Thyroid gland (tissue), 4 donors: ENCODE results near the gene RNF4. TPM values are rescaled to one million over a fixed set of nuclear protein-coding genes. Genes with fewer than 3 reads are reported as not detected.

ENCODE experiments used
- DNase-seq, 2 donors: peaks; one replicate each; pipeline ENCODE4 v3.0.0-alpha.2; 2019
- H3K27ac ChIP-seq, 3 donors: fragments of 200-600 bp; sonication (generic); 1 replicate in 2 of 3; 2 replicates in 1 of 3; pipeline ENCODE4 v1.5.1; 2016 to 2019; ENCODE audit warnings: mild to moderate bottlenecking in 1 of 3, moderate library complexity in 1 of 3
- H3K27me3 ChIP-seq: fragments of 200-600 bp; sonication (generic); one replicate; pipeline ENCODE4 v1.5.1; 2019
- H3K36me3 ChIP-seq, 2 donors: fragments of 200-600 bp; sonication (generic); one replicate each; pipeline ENCODE4 v1.5.1; 2016 to 2019
- H3K4me1 ChIP-seq, 2 donors: fragments of 200-600 bp; sonication (generic); one replicate each; pipeline ENCODE4 v1.5.1; 2017 to 2019
- H3K4me3 ChIP-seq, 3 donors: fragments of 200-600 bp; sonication (generic); replicated peaks in 1 of 3; 1 replicate in 2 of 3; 2 replicates in 1 of 3; pipeline ENCODE4 v1.5.1; 2016; ENCODE audit warnings: mild to moderate bottlenecking in 1 of 3
- H3K9me3 ChIP-seq: fragments of 200-600 bp; sonication (generic); one replicate; pipeline ENCODE4 v1.5.1; 2017
- CTCF ChIP-seq, 6 experiments: fragments of 200-600 bp in 3 of 6; fragments of 450-650 bp in 3 of 6; sonication (generic) in 3 of 6; IDR thresholded peaks; one replicate each; pipeline ENCODE4 v1.5.1; 2016 to 2019; ENCODE audit warnings: antibody characterized with exemption in 6 of 6, mild to moderate bottlenecking in 2 of 6, inconsistent platforms in 1 of 6, moderate library complexity in 1 of 6
- POLR2A ChIP-seq, 2 donors: fragments of 450-650 bp; IDR thresholded peaks; one replicate each; pipeline ENCODE4 v1.6.1; 2017; ENCODE audit warnings: antibody characterized with exemption in 2 of 2, mild to moderate bottlenecking in 2 of 2, moderate library complexity in 1 of 2
- WGBS, 2 donors: methylation state at CpG; one replicate each; pipeline ENCODE4 v1.1.5; 2017; 5-methylcytosine and 5-hydroxymethylcytosine counted together
- intact Hi-C: fragments of 100-400 bp; cut with DNase I; formaldehyde crosslinking; loops from one replicate; pipeline ENCODE4 v1.15.1; 2023
- total RNA-seq, 4 donors: library from RNA; depleted of rRNA; stranded (reverse); fragments of >200 nt; gene quantifications; one replicate each; pipeline ENCODE4 v1.2.3, GENCODE V29; 2016

The RNF4 gene
- total RNA-seq = 10 to 100 TPM; 32.8 to 52.0 (median 43.0) TPM

- Histone ChIP-seq H3K4me1 (peaks cover 19 to 22% of the 10 kb centered on the region in 2 donors), H3K27ac (peak within 1 kb of the TSS; percentile 80 to 87 (median 82)), H3K9me3 (no peaks in the 10 kb centered on the region), H3K4me3 (peak within 1 kb of the TSS; percentile 73 to 96 (median 83)), H3K27me3 (no peaks in the 10 kb centered on the region), H3K36me3 (no peaks in the 10 kb centered on the region)
- intact Hi-C loops = no loop called here
- peak in 1 of 2 donors; percentile 76 for TF ChIP-seq POLR2A (IDR thresholded peaks at IDR 0.05)
- no peak for TF ChIP-seq CTCF (IDR thresholded peaks at IDR 0.05)
- WGBS, 2 donors = 1% methylated on average over 49 to 68 of the region's 74 CpGs
- DNase-seq = peak; percentile 97 to 98
Measured at GRCh38 chr4:2468456-2469191, at the start of gene RNF4. Gene RNF4 (plus strand): TSS chr4:2469106. CDS start chr4:2490494, 21,388 bp downstream.

- Histone ChIP-seq H3K9me3 (no peaks in the 10 kb centered on the region), H3K4me1 (peaks cover 4 to 22% of the 10 kb centered on the region in 2 donors), H3K27me3 (no peaks in the 10 kb centered on the region), H3K27ac (no peak overlapping the region), H3K36me3 (no peaks in the 10 kb centered on the region), H3K4me3 (peak overlapping the region in 1 of 3 donors; percentile 43)
- 64 to 66% methylated on average over 9 of the region's 9 CpGs for WGBS, 2 donors
- intact Hi-C loops = loop anchor here (5.0 to 10.0 kb wide), 3 partner anchors 117 to 195 kb away; partner anchors contain the start of genes FAM193A and MXD4
- DNase-seq = no peak
- TF ChIP-seq POLR2A (IDR thresholded peaks at IDR 0.05) (no peak), CTCF (IDR thresholded peaks at IDR 0.05) (no peak)
Measured at GRCh38 chr4:2419814-2420213, 49.1 kb upstream of the RNF4 start.

- TF ChIP-seq CTCF (IDR thresholded peaks at IDR 0.05) = no peak
- no peak for TF ChIP-seq POLR2A (IDR thresholded peaks at IDR 0.05)
- Histone ChIP-seq H3K27me3 (no peaks in the 10 kb centered on the region), H3K9me3 (no peaks in the 10 kb centered on the region), H3K4me3 (no peak overlapping the region), H3K4me1 (peaks cover 4 to 14% of the 10 kb centered on the region in 2 donors), H3K27ac (no peak overlapping the region), H3K36me3 (no peaks in the 10 kb centered on the region)
- intact Hi-C loops = loop anchor here (10.0 kb wide), 1 partner anchor 197 kb away; no protein-coding TSS in a partner anchor
- DNase-seq = no peak
- WGBS, 2 donors = 84 to 91% methylated on average over 6 of the region's 6 CpGs
Measured at GRCh38 chr4:2421928-2422327, 47.0 kb upstream of the RNF4 start.

GRCh38 chr4:2423066-2423465 lies 45.8 kb upstream of the RNF4 start:
- Histone ChIP-seq H3K27ac (no peak overlapping the region), H3K4me3 (no peak overlapping the region), H3K9me3 (no peaks in the 10 kb centered on the region), H3K4me1 (peaks cover 4 to 9% of the 10 kb centered on the region in 2 donors), H3K27me3 (no peaks in the 10 kb centered on the region), H3K36me3 (no peaks in the 10 kb centered on the region)
- intact Hi-C loops = loop anchor here (10.0 kb wide), 1 partner anchor 198 kb away; no protein-coding TSS in a partner anchor
- no peak for DNase-seq
- no peak for TF ChIP-seq POLR2A (IDR thresholded peaks at IDR 0.05)
- TF ChIP-seq CTCF (IDR thresholded peaks at IDR 0.05) = no peak
- 40 to 100% methylated on average over 1 of the region's 4 CpGs for WGBS, 2 donors

- no peaks in the 10 kb centered on the region for H3K9me3 ChIP-seq
- WGBS, 2 donors = 81 to 100% methylated on average over 1 to 4 of the region's 10 CpGs
- no peak overlapping the region for H3K27ac ChIP-seq
- intact Hi-C loops = loop anchor here (10.0 kb wide), 1 partner anchor 199 kb away; no protein-coding TSS in a partner anchor
- no peaks in the 10 kb centered on the region for H3K27me3 ChIP-seq
- no peak for TF ChIP-seq CTCF (IDR thresholded peaks at IDR 0.05)
- no peak for TF ChIP-seq POLR2A (IDR thresholded peaks at IDR 0.05)
- no peak for DNase-seq
- H3K36me3 ChIP-seq = no peaks in the 10 kb centered on the region
- H3K4me1 ChIP-seq = peaks cover 4 to 9% of the 10 kb centered on the region in 2 donors
- H3K4me3 ChIP-seq = no peak overlapping the region
Measured at GRCh38 chr4:2423695-2424094, 45.2 kb upstream of the RNF4 start.
